Fibroblast of lung (primary cell): ENCODE results near the gene RNF217. TPM values are rescaled to one million over a fixed set of nuclear protein-coding genes. Genes with fewer than 3 reads are reported as not detected.

Experiments used
- DNase-seq, 2 donors: peaks; one replicate each; pipeline versions ENCODE4 v3.0.0 to v3.0.0-alpha.2; 2010; ENCODE audit warnings: low read depth in 2 of 2
- H2AFZ ChIP-seq: 2 replicates; pipeline ENCODE4 v1.5.1; 2012; ENCODE audit warnings: low read length, control low read depth, inconsistent platforms
- H3K27ac ChIP-seq: 2 replicates; pipeline ENCODE4 v1.5.1; 2011; ENCODE audit warnings: low read length, control low read depth; ENCODE audit not compliant: insufficient read depth
- H3K27me3 ChIP-seq: 2 replicates; pipeline ENCODE4 v1.5.1; 2011; ENCODE audit warnings: mild to moderate bottlenecking, low read length; ENCODE audit not compliant: control insufficient read depth, insufficient read depth
- H3K36me3 ChIP-seq: 2 replicates; pipeline ENCODE4 v1.5.1; 2011; ENCODE audit warnings: low read length; ENCODE audit not compliant: control insufficient read depth, insufficient read depth
- H3K4me1 ChIP-seq: 2 replicates; pipeline ENCODE4 v1.5.1; 2011; ENCODE audit warnings: low read length; ENCODE audit not compliant: control insufficient read depth, insufficient read depth; ENCODE audit errors: extremely low read depth
- H3K4me2 ChIP-seq: 2 replicates; pipeline ENCODE4 v1.5.1; 2011; ENCODE audit warnings: low read length, control low read depth; ENCODE audit not compliant: insufficient read depth; ENCODE audit errors: extremely low read depth
- H3K4me3 ChIP-seq, 4 experiments: fragments of 200-600 bp in 1 of 4; sonication (generic) in 1 of 4; replicated peaks in 1 of 4; 2 replicates each; pipeline ENCODE4 v1.5.1; 2011 to 2016; ENCODE audit warnings: low read length in 4 of 4, low read depth in 3 of 4, mild to moderate bottlenecking in 3 of 4, control low read depth in 2 of 4, inconsistent platforms in 1 of 4, mixed read lengths in 1 of 4; ENCODE audit not compliant: insufficient read depth in 1 of 4; ENCODE audit errors: control extremely low read depth in 1 of 4
- H3K79me2 ChIP-seq: 2 replicates; pipeline ENCODE4 v1.5.1; 2012; ENCODE audit warnings: mild to moderate bottlenecking, low read length, inconsistent platforms; ENCODE audit not compliant: control insufficient read depth, insufficient read depth
- H3K9ac ChIP-seq: 2 replicates; pipeline ENCODE4 v1.5.1; 2011; ENCODE audit warnings: mild to moderate bottlenecking, low read length, control low read depth; ENCODE audit not compliant: insufficient read depth
- H3K9me3 ChIP-seq: 2 replicates; pipeline ENCODE4 v1.5.1; 2012; ENCODE audit warnings: low read depth, low read length; ENCODE audit not compliant: control insufficient read depth, insufficient read depth
- H4K20me1 ChIP-seq: 2 replicates; pipeline ENCODE4 v1.5.1; 2011; ENCODE audit warnings: low read length; ENCODE audit not compliant: control insufficient read depth, insufficient read depth; ENCODE audit errors: extremely low read depth
- EZH2 ChIP-seq: IDR thresholded peaks from 2 replicates; pipeline ENCODE4 v1.5.1; 2012; ENCODE audit warnings: low read length, control low read depth, mild to moderate bottlenecking; ENCODE audit errors: missing control alignments
- polyA plus RNA-seq, 2 donors: library from polyadenylated mRNA; depleted of rRNA in 1 of 2; stranded (reverse) in 1 of 2; unstranded in 1 of 2; fragments of >200 nt; gene quantifications; 2 replicates each; pipeline ENCODE4 v1.2.1, GENCODE V29; 2011 to 2012; ENCODE audit warnings: missing spikeins in 1 of 2
- total RNA-seq: library from RNA; depleted of rRNA; stranded (reverse); fragments of >200 nt; gene quantifications from 2 replicates; pipeline ENCODE4 v1.2.1, GENCODE V29; 2014
- TF ChIP-seq, protein P1 (sequence below), 2 donors: IDR thresholded peaks in 1 of 2; conservative IDR thresholded peaks in 1 of 2; 1 replicate in 1 of 2; 2 replicates in 1 of 2; pipeline ENCODE4 v1.5.1; 2011 to 2012; ENCODE audit warnings: low read length in 2 of 2, control low read depth in 1 of 2, inconsistent platforms in 1 of 2, low read depth in 1 of 2, mild to moderate bottlenecking in 1 of 2

The RNF217 gene
- total and polyA plus RNA-seq, 2 donors (not counting 1 experiment from before 2014, with no cell fraction given): 13.2 to 19.5 TPM

DNA sequence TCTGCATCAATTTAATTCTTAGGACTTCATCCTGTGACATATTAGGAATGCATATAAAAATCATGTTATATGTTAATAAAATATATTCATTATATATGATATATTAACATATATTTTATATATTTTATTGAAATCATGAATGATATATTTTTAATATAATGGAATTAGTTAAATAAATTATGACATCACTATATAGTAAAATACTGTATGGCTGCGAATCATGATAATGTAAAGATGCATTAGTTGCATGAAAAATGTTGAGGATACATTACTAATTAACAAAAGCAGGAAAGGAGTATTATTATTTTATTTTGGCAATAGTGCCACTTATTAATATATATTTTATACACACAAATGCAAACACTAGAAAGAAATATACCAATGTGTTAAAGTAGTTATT lies 8.4 kb upstream of the RNF217 start:
- no peak for DNase-seq
- no peaks in the 10 kb centered on the region for H3K27me3 ChIP-seq
- H3K4me3 ChIP-seq: no peak overlapping the region
- H3K9ac ChIP-seq: no peak overlapping the region
- H3K4me2 ChIP-seq: no peak overlapping the region
- H3K4me1 ChIP-seq: peaks cover 2% of the 10 kb centered on the region
- H2AFZ ChIP-seq: no peak overlapping the region
- H3K36me3 ChIP-seq: peaks cover 1% of the 10 kb centered on the region
- H3K27ac ChIP-seq: no peak overlapping the region
- H3K79me2 ChIP-seq: no peaks in the 10 kb centered on the region
- H3K9me3 ChIP-seq: no peaks in the 10 kb centered on the region
- H4K20me1 ChIP-seq: no peaks in the 10 kb centered on the region
- TF ChIP-seq EZH2: no peak
- TF ChIP-seq, protein P1, sequence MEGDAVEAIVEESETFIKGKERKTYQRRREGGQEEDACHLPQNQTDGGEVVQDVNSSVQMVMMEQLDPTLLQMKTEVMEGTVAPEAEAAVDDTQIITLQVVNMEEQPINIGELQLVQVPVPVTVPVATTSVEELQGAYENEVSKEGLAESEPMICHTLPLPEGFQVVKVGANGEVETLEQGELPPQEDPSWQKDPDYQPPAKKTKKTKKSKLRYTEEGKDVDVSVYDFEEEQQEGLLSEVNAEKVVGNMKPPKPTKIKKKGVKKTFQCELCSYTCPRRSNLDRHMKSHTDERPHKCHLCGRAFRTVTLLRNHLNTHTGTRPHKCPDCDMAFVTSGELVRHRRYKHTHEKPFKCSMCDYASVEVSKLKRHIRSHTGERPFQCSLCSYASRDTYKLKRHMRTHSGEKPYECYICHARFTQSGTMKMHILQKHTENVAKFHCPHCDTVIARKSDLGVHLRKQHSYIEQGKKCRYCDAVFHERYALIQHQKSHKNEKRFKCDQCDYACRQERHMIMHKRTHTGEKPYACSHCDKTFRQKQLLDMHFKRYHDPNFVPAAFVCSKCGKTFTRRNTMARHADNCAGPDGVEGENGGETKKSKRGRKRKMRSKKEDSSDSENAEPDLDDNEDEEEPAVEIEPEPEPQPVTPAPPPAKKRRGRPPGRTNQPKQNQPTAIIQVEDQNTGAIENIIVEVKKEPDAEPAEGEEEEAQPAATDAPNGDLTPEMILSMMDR (conservative IDR thresholded peaks at IDR 0.05 in 1 of 2, IDR thresholded peaks at IDR 0.05 in 1 of 2; ENCODE audit: low read depth in 1 of 2, low read length in 2 of 2): no peak

DNA sequence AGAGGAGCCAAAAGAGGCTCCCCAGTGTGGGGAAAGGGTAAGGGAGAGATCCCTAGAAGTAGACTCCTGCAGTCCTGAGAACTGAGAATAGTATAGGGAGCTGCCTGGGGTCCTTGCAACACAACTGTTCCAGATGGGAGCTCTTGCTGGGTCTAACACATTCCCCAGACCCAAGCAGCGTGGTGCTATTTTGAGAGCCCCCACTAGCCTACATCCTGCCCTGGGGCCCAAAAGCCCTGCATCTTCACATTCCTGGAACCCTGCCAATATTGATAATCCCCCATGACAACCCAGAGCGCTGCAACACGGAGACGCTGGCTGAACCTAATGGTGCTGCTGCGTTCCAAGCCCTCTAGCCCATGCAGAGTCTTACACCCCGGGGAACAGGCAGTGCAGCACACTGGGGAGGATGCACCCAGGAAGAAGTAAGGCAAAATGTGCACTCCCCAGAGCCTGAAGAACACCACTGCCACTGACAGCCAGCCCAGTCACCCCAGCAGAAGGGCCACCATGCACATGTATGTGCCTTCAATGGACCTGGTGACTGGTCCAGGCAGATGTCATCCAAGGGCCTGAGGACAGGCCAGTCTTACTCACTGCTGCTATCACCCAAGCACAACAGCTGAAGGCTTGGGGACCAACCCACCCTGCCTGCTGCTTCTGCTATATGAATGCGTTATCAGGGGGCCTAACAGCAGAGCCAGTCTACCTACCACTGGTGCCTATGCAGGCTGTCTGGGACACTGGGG lies 7.0 kb upstream of the RNF217 start:
- Histone ChIP-seq H3K9ac (no peak overlapping the region), H3K27me3 (no peaks in the 10 kb centered on the region), H3K9me3 (no peaks in the 10 kb centered on the region), H3K27ac (no peak overlapping the region), H3K4me3 (no peak overlapping the region), H3K36me3 (peaks cover 1% of the 10 kb centered on the region), H3K79me2 (no peaks in the 10 kb centered on the region), H4K20me1 (no peaks in the 10 kb centered on the region), H3K4me1 (peaks cover 2% of the 10 kb centered on the region), H2AFZ (peak overlapping the region; percentile 51), H3K4me2 (no peak overlapping the region)
- TF ChIP-seq, protein P1 (conservative IDR thresholded peaks at IDR 0.05 in 1 of 2, IDR thresholded peaks at IDR 0.05 in 1 of 2; ENCODE audit: low read depth in 1 of 2, low read length in 2 of 2): no peak
- no peak for TF ChIP-seq EZH2
- DNase-seq: no peak

DNA sequence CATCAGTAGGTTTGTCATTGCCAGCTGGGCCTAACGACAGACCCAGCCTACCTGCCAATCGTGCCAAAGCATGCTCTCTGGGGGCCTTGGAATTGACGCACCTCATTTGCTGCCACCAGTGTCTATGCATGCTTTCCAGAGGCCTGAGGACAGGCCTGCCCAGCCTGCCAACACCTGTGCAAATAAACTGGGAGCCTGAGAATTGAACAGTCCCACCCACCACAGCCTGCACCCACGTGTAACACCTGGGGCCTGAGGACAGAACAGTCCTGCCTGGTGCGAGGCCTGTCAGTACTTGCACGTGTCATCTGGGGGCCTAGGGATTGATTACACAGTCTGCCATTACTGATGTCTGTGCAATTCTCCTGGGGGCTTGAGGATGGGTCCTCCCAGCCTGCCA lies 6.2 kb upstream of the RNF217 start:
- Histone ChIP-seq H3K27me3 (no peaks in the 10 kb centered on the region), H3K36me3 (peaks cover 1% of the 10 kb centered on the region), H4K20me1 (no peaks in the 10 kb centered on the region), H3K79me2 (no peaks in the 10 kb centered on the region), H2AFZ (no peak overlapping the region), H3K4me3 (no peak overlapping the region), H3K9ac (no peak overlapping the region), H3K9me3 (no peaks in the 10 kb centered on the region), H3K4me1 (peaks cover 2% of the 10 kb centered on the region), H3K4me2 (no peak overlapping the region), H3K27ac (no peak overlapping the region)
- DNase-seq: no peak
- no peak for TF ChIP-seq EZH2
- TF ChIP-seq, protein P1 (conservative IDR thresholded peaks at IDR 0.05 in 1 of 2, IDR thresholded peaks at IDR 0.05 in 1 of 2; ENCODE audit: low read depth in 1 of 2, low read length in 2 of 2): no peak
